Measurements from ENCODE around the gene GRHPR. TPM values are rescaled to one million over a fixed set of nuclear protein-coding genes. Genes with fewer than 3 reads are reported as not detected.

Gene GRHPR
- total RNA-seq, 1 experiment from 2014 or later, result 80.7 TPM

- no peak for TF ChIP-seq NR3C1 (CRISPR knock-in tag; conservative IDR thresholded peaks at IDR 0.05; ENCODE audit: low read depth)
- no peak for TF ChIP-seq FOXP4 (CRISPR knock-in tag; IDR thresholded peaks at IDR 0.05)
- no peak for TF ChIP-seq ETV6 (CRISPR knock-in tag; IDR thresholded peaks at IDR 0.05)
- TF ChIP-seq ZSCAN18 (CRISPR knock-in tag; IDR thresholded peaks at IDR 0.05), result no peak
- TF ChIP-seq ELF4 (CRISPR knock-in tag; IDR thresholded peaks at IDR 0.05; ENCODE audit: low read depth), result no peak
- no peak for TF ChIP-seq CREM (CRISPR knock-in tag; IDR thresholded peaks at IDR 0.05)
- TF ChIP-seq ARID4B (CRISPR knock-in tag; IDR thresholded peaks at IDR 0.05; ENCODE audit: borderline replicate concordance), result no peak
- TF ChIP-seq NFATC4 (CRISPR knock-in tag; IDR thresholded peaks at IDR 0.05), result no peak
- TF ChIP-seq ZNF425 (CRISPR knock-in tag; conservative IDR thresholded peaks at IDR 0.05), result no peak
- TF ChIP-seq NR2C2 (CRISPR knock-in tag; IDR thresholded peaks at IDR 0.05), result no peak
- TF ChIP-seq CDX4 (CRISPR knock-in tag; IDR thresholded peaks at IDR 0.05; ENCODE audit: borderline replicate concordance), result no peak
- no peak for TF ChIP-seq USF1 (CRISPR knock-in tag; IDR thresholded peaks at IDR 0.05)
- H3K4me3 Mint-ChIP-seq, result no peak overlapping the region
- ATAC-seq, result no peak
- ChIA-PET POLR2A (no interaction called here), CTCF (interaction anchor here (3.1 kb wide), 1 partner anchor 18 kb away, joined by 19 read pairs; no protein-coding TSS in a partner anchor)
- no peaks in the 10 kb centered on the region for H3K27me3 Mint-ChIP-seq (ENCODE audit: low read depth)
- H3K9me3 Mint-ChIP-seq, result no peaks in the 10 kb centered on the region
- no peaks in the 10 kb centered on the region for H3K36me3 Mint-ChIP-seq
- H3K27ac Mint-ChIP-seq, result no peak overlapping the region
- peaks cover 23% of the 10 kb centered on the region for H3K4me1 Mint-ChIP-seq
- DNase-seq (ENCODE audit: low spot score), result no peak
Measured at GRCh38 chr9:37408933-37409710, 13.4 kb upstream of the GRHPR start.

All from WTC11 (cell line).